Stimulated activated CD8-positive, alpha-beta memory T cell treated with anti-CD3 and anti-CD28 coated beads, Interleukin-12 subunit alpha, Interleukin-12 subunit beta, amount 100 ng/mL, for 24 hours (primary cell): ENCODE measurements around the gene MSX1.
"Not testable (repeated sequence)": the region's sequence is repeated elsewhere in the genome, so short reads cannot be mapped to it uniquely, and the experiment has no call there.

Experiments
- DNase-seq: peaks from one replicate; pipeline ENCODE4 v3.0.0-alpha.2; 2020; ENCODE audit errors: extremely low read depth

Gene MSX1

GRCh38 chr4:4859325-4859798 lies at the start of gene MSX1:
Gene MSX1, plus strand, starts transcription at chr4:4859665. Its CDS starts 235 bp downstream, at chr4:4859900.
- DNase-seq, result peak; percentile 25

- DNase-seq, result no peak
Measured at GRCh38 chr4:4810092-4810774, 49.2 kb upstream of the MSX1 start.

DNA sequence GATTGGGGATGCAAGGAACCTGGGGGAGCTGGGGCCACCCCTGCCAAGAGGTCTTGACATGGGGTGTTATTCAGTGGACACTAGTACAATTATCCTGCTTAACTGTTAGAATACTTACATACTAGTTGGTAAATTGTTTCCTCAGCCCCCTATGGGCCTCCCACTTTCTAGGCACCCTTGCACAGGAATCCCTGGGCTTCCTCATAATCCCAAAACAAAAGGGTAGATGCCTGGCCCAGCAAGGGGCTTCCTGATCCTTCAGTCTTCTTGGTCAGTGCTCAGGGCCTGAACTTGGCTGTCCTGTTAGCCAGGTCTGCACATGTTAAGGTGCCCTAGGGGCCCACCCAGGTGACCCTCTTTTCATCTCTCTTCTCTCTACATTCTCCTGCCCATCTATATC lies 48.7 kb upstream of the MSX1 start:
- no peak for DNase-seq

DNA sequence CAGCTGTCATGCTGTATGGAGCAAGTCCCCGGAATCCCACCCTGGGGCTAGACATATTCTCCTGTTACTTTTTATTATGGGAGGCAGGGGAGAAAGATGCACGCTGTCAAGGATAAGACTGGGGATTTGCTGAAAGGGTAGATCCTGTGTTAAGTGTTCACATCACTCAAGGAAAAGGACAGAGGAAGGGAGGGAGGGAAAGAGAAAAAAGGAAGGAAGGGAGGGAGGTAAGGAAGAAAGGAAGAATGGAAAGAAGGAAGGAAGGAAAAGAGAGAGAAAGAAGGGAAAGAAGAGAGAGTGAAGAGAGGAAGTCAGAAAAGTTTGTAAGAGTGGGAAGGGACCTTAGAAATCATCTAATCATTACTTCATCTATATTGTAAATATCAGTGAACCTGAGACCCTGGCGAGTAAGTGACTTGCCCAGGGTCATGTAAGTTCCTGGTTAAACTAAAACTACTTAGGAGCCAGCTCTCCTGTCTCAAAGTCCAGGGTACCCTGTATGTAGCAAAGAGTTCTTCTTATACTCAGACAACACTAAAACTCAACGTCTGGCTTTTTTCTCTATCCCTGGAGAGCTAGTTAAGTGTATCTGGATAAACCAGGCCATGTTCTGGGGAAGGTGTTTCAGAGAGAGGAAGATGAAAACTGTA lies 47.2 kb upstream of the MSX1 start:
- no peak for DNase-seq

DNA sequence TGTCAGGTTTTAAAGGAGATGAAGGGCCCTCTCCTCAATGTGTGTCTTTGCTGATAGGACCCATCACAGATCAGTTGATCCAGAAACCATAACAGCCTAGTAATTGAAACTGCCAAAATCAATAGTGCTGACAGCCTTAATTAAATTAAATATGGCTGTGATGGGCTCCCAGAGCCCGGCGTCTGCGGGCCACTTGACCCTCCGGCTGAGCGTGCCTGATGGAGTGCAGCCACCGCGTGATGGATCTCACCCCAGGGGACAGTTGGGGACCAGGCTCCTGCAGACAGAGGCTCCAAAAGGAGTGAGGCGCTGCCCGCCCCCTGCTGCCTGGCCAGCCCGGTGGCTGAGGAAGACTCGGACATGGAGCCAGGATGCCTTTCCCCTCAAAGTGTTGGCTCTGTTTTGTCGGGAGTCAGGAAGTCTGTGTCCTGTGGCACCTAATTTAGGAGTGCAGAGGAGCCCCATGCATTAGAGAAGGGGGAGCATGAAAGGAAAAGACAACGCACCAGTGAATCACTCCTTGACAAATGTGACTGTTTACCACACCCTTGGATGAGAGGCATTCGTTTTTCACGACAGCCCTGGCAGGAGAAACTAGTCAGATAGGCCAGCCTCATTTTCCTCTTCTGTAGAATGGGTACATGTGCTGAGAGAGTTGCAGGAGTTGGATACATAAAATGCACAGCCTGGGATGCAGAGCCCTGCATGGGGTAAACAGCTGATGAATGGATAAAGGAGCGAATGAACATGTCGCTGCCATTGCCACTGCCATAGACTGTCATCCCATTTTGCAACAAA lies 40.9 kb upstream of the MSX1 start:
- no peak for DNase-seq

DNA sequence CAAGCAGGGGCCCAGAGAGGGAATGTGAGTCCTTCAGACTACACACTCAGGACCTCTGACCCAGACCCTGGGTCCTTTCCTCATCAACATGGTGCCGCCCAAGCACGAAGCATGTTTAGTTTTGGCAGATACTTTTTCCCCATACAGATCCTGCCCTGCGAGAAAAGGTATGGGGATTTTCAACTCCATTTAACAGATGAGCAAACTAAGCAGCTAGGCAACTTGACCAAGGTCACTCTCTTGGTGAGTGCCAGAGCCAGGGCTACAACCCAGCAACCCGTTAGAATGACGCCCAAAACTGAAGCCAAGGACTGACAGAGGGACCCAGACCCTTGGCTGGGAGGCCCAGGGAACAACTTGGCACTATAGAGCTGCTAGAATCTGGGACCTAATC lies 40.3 kb upstream of the MSX1 start:
- no peak for DNase-seq

- no peak for DNase-seq
Measured at GRCh38 chr4:4820261-4820660, 39.2 kb upstream of the MSX1 start.

DNA sequence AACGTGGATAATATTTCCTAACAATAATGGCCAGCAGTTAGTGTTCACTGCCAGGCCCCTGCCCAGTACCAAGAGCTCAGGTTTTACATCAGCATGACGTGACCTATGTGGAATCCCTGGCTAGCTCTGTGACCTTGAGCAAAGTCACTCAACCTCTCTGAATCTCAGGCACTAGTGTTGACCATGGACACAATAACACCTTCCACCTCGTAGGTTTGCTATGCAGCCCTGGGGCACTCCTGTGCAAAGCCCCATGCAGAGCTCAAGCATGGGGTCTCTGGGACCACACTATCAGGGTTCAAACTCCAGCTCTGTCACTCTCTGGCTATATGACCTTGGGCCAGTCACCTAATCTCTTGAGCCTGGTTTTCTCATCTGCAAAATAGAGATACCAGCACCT lies 38.7 kb upstream of the MSX1 start:
- no peak for DNase-seq

DNA sequence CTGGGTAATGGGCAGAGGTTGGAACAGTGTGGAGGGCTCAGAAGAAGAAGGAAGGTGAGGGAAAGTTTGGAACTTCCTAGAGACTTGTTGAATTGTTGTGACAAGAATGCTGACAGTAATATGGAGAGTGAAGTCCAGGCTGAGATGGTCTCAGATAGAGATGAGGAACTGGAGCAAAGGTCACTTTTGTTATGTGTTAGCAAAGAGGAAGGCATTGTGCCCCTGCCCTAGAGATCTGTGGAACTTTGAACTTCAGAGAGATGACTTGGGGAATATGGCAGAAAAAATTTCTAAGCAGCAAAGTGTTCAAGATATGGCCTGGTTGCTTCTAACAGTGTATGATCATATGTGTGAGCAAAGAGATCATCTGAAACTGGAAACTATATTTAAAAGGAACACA lies 37.9 kb upstream of the MSX1 start:
- DNase-seq, result no peak

DNA sequence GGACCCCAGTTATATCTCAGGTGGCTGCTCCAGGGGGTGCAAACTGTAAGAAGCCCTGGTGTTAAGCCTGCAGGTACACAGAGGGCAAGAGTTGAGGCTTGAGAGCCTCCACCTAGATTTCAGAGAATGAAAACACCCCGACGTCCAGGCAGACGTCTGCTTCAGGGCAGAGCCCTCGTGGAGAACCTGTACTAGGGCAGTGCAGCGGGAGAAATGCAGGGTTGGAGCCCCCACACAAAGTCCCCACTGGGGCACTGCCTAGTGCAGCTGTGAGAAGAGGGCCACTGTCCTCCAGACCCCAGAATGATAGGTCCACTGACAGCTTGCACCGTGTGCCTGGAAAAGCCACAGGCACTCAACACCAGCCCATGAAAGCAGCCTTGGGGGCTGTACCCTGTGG lies 37.2 kb upstream of the MSX1 start:
- DNase-seq, result not testable (repeated sequence)

DNA sequence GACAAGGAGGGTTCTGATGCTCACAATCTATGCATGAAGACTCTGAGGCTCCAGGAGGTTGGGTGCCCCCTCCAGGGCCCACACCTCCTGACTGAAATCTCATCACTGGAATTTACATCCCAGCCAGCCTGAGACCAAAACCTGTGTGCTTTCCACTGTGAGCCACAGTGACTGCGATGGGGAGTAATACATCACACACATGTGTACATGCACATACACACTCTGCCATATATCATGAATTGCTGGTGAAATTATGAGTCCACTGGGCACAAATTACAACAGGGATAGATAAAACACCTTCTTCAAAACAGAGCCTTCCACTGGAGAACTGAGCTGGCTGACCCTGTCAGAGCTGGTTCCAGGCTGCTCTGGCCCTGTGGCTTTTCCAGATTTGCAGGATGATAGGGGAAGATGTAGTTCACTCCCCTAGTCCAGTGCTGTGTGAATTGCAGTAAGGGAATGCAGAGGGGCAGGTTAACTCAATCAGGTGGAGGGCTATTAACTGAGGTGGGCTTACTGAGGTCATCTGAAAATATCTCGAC lies 35.8 kb upstream of the MSX1 start:
- DNase-seq, result no peak

GRCh38 chr4:4824232-4824631 lies 35.2 kb upstream of the MSX1 start:
- no peak for DNase-seq

GRCh38 chr4:4825431-4825830 lies 34.0 kb upstream of the MSX1 start:
- no peak for DNase-seq

DNA sequence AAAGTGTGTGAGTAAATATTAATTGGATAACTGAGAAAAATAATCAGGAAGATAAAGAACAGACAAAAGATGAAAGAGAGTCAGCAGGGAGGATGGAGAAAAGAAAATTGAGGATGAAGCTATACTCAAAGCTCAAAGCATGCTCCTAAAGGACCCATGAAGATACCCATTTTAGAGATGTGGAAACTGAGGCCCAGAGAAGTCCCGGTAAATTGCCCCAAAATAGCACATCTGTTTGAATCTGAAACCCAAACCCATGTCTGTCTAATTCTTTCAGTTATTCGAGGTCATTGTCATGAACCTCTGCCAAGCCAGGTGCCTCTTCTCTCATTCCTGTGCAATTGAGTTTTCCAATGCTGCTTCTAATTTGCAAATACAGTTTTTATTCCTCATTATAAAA lies 29.6 kb upstream of the MSX1 start:
- DNase-seq, result no peak

- no peak for DNase-seq
Measured at GRCh38 chr4:4831266-4831665, 28.2 kb upstream of the MSX1 start.

GRCh38 chr4:4831825-4832224 lies 27.6 kb upstream of the MSX1 start:
- DNase-seq, result no peak

DNA sequence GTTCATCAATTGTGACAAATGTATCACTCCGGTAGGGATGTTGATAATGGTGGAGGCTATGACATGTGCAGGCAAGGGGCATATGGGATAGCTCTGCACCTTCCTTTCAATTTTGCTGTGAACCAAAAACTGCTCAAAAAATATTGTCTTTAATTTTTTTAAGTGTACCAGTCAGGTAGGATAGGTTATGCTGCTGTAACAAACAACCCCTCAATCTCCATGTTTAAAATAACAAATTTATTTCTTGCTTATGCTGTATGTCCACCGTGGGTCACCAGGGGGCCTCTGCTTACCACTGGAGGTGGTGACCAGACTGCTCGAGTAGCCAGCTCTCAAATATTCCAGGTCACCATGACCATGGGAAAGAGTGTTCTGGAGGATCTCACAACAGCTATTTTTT lies 23.4 kb upstream of the MSX1 start:
- DNase-seq, result no peak

- no peak for DNase-seq
Measured at GRCh38 chr4:4837316-4837715, 22.1 kb upstream of the MSX1 start.

DNA sequence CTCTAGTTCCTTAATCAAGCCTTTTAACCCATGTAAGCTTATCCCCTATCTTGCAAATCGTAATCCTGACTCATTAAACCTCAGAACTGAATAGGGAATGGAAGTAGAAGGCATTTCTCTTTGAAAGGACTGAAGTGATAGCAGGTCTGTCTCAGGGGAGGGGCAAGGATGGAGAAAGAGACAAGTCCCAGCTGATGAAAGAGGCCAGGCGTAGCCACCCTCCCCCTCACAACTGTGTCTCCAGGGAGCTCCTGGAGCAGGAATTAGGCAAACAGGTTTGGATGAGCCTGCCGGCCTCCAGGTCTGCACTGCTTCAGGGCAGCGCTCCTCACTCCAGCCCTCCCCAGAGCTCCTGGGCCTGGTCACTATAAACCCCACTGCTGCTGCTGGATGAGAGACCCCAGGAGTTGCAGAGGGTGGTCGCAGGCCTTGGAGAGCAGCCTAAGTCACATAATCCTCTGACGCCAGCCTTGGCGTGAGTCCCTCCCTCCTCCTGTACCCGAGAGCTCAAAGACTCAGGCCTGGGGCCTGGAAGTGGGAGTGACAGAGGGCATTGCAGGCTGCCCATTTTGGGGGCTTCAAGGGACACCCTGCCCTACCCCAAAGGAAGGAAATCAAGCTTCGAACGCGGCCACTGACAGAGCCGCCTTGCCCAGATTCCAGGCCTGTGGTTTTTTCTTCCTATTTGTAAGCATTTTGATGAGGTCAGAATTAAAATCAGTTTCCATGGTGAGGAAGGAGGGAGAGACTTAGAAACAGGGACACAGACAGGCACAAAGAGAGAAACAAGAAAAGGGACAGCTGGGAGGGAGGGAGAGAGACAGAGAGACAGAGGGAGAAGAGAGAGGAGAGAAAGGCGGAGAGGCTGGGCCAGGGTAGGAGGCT lies 21.2 kb upstream of the MSX1 start:
- DNase-seq, result no peak

GRCh38 chr4:4838936-4839810 lies 20.3 kb upstream of the MSX1 start:
- DNase-seq, result no peak

- DNase-seq, result no peak
Measured at GRCh38 chr4:4840351-4840750, 19.1 kb upstream of the MSX1 start.
